Lower lobe of right lung (tissue), 2 donors: Measurements from ENCODE around the gene S100G. TPM values are rescaled to one million over a fixed set of nuclear protein-coding genes. Genes with fewer than 3 reads are reported as not detected.
"Not testable (repeated sequence)": the region's sequence is repeated elsewhere in the genome, so short reads cannot be mapped to it uniquely, and the experiment has no call there.

Experiments used
- ATAC-seq, 2 donors: fragments of 200-7000 bp; cut with Tn5 transposase; one replicate each; pipeline ENCODE4 v1.9.1; 2020 to 2022; ENCODE audit warnings: mild to moderate bottlenecking in 2 of 2, moderate library complexity in 2 of 2
- DNase-seq: peaks from one replicate; pipeline ENCODE4 v3.0.0-alpha.2; 2020
- H3K27ac ChIP-seq: fragments of 200-600 bp; one replicate; pipeline ENCODE4 v1.8.0; 2022
- H3K27me3 ChIP-seq: fragments of 200-600 bp; one replicate; pipeline ENCODE4 v1.8.0; 2022; ENCODE audit warnings: low read depth
- H3K36me3 ChIP-seq: fragments of 200-600 bp; one replicate; pipeline ENCODE4 v1.8.0; 2022; ENCODE audit warnings: mild to moderate bottlenecking
- H3K4me1 ChIP-seq: fragments of 200-600 bp; one replicate; pipeline ENCODE4 v1.8.0; 2022
- H3K4me3 ChIP-seq: fragments of 200-600 bp; one replicate; pipeline ENCODE4 v1.8.0; 2022; ENCODE audit warnings: mild to moderate bottlenecking
- H3K9me3 ChIP-seq: fragments of 200-600 bp; one replicate; pipeline ENCODE4 v1.8.0; 2022
- intact Hi-C: fragments of 100-400 bp; cut with DNase I; formaldehyde crosslinking; loops from one replicate; pipeline ENCODE4 v1.11.0; 2022
- long read RNA-seq: library from polyadenylated mRNA; unstranded; transcript quantifications from one replicate; pipeline ENCODE4 v2.0.0, GENCODE V29; 2021
- total RNA-seq: library from RNA; stranded (reverse); fragmentation: NEBNext Ultra II Directional; extraction: Animal tissue kit (Norgen Biotek cat#: 25700); gene quantifications from one replicate; pipeline ENCODE4 v1.2.1, GENCODE V29; 2021
- TF ChIP-seq, protein P1 (sequence below): fragments of 200-600 bp; IDR thresholded peaks from one replicate; pipeline ENCODE4 v1.8.0; 2022; ENCODE audit warnings: antibody characterized with exemption, mild to moderate bottlenecking
- donor health status: DM: no; HTN: yes; CAD: no; lungs with severe emphysema.

Gene S100G, protein sequence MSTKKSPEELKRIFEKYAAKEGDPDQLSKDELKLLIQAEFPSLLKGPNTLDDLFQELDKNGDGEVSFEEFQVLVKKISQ
- not detected for total RNA-seq
- long read RNA-seq, partial matches to known transcripts, result 0 of 1 reads
- long read RNA-seq, other reads (novel, unspliced or antisense), result 1 of 1 reads

DNA sequence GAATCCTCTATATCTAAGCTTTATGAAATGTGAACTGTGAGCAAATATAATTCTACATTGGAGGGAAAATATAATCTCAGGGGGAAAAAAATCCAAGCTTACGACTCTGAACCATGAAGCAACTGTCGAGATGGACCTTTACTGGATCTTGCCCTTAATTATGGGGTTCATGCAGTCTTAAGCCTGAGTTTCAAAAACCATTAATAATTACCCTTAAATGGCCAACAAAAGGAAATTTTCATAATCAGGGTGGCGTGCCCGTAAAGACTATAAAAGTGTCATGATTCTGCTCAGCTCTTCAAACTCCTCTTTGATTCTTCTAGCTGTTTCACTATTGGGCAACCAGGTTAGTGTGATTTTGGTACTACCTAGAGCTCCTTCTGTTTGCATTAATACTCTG, at the start of gene S100G:
TSS of gene S100G (plus strand) at position 301 of the 400 bp plus-strand sequence. CDS start 849 bp downstream, outside the sequence.
- Histone ChIP-seq H3K9me3 (no peaks in the 10 kb centered on the region), H3K4me3 (no peak within 1 kb of the TSS), H3K36me3 (no peaks in the 10 kb centered on the region), H3K4me1 (no peaks in the 10 kb centered on the region), H3K27me3 (no peaks in the 10 kb centered on the region), H3K27ac (no peak within 1 kb of the TSS)
- DNase-seq (no peak), ATAC-seq (no peak)
- TF ChIP-seq, protein P1, sequence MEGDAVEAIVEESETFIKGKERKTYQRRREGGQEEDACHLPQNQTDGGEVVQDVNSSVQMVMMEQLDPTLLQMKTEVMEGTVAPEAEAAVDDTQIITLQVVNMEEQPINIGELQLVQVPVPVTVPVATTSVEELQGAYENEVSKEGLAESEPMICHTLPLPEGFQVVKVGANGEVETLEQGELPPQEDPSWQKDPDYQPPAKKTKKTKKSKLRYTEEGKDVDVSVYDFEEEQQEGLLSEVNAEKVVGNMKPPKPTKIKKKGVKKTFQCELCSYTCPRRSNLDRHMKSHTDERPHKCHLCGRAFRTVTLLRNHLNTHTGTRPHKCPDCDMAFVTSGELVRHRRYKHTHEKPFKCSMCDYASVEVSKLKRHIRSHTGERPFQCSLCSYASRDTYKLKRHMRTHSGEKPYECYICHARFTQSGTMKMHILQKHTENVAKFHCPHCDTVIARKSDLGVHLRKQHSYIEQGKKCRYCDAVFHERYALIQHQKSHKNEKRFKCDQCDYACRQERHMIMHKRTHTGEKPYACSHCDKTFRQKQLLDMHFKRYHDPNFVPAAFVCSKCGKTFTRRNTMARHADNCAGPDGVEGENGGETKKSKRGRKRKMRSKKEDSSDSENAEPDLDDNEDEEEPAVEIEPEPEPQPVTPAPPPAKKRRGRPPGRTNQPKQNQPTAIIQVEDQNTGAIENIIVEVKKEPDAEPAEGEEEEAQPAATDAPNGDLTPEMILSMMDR, result no peak
- intact Hi-C loops, result no loop called here

DNA sequence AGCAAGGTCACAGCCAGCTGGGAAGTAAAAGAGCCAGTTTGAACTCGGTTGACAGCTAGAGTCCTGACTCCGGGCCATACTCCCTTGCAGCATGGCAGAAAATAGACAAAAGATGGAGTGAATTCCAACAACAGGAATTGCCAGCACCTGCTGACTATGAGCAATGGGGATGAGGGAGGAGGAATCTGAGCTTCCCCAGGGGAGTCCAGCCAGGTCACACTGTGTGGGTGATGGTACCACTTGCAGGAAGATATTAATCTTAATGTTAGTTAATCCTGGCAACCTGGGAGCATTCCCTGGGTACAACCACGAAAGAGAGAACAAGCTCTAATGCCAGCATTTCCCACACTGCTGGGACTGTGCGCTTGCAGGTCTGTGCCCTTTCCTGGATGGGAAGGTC, 48.1 kb upstream of the S100G start:
- Histone ChIP-seq H3K4me3 (no peak overlapping the region), H3K27ac (no peak overlapping the region), H3K27me3 (no peaks in the 10 kb centered on the region), H3K36me3 (no peaks in the 10 kb centered on the region), H3K4me1 (no peaks in the 10 kb centered on the region), H3K9me3 (no peaks in the 10 kb centered on the region)
- intact Hi-C loops, result no loop called here
- ATAC-seq (no peak), DNase-seq (no peak)
- TF ChIP-seq, protein P1, result no peak

DNA sequence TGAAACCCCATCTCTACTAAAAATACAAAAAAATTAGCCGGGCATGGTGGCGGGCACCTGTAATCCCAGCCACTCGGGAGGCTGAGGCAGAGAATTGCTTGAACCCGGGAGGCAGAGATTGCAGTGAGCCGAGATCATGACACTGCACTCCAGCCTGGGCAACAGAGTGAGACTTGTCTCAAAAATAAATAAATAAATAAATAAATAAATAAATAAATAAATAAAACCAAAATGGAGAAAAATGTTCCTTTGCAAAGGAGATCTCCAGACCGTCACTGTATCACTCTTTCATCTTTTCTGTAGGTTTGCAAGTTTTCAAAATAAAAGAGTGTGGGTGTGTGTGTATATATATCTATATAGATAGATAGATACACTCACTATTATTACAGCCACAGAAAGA, 46.7 kb upstream of the S100G start:
- ATAC-seq, intact Hi-C loops, H3K9me3 ChIP-seq: not testable (repeated sequence)

DNA sequence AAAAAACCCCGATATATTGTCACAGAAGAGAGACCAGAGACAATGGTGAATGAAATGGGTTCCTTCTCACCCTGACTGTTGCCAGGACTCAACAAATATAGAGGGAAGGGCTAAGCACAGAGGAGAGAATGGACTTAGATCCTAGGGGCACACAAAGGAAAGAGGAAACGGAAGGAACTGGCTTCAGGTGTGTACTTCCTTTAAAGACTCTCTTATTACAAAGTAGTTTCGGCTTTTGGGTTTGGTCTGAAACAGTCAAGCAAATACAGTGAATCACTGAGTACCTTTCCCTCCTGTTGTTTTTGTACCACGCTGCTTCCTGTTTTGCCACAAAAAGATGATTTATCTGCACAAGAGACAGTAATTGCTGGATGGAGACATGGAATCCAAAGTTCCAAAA, 46.1 kb upstream of the S100G start:
- ATAC-seq (no peak), DNase-seq (no peak)
- no peaks in the 10 kb centered on the region for H3K4me1 ChIP-seq
- H3K27ac ChIP-seq, result no peak overlapping the region
- H3K36me3 ChIP-seq, result no peaks in the 10 kb centered on the region
- intact Hi-C loops, result no loop called here
- TF ChIP-seq, protein P1, result no peak
- no peaks in the 10 kb centered on the region for H3K9me3 ChIP-seq
- H3K4me3 ChIP-seq, result no peak overlapping the region
- H3K27me3 ChIP-seq, result no peaks in the 10 kb centered on the region

More for the DNA sequence above, 46.7 kb upstream of the S100G start:
- H3K27me3 ChIP-seq, H3K27ac ChIP-seq, H3K4me1 ChIP-seq, DNase-seq, H3K4me3 ChIP-seq, H3K36me3 ChIP-seq: not testable (repeated sequence)

DNA sequence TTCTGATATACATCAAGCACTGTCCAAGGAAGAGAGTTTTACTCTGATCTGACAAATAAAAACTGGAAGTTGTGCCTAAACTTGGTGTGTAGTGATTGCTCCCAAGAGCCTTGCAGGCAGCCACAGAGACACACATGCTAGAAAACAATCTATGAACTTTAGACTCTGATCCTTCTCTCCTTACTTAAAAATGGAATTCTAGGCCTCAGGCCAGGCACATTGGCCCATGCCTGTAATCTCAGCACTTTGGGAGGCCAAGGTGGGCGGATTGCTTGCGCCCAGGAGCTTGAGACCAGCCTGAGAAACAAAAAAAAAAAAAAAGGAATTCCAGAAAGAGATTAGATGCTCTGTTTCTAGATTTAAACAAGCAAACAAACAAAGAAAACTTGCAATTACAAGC, 45.6 kb upstream of the S100G start:
- no peak for ATAC-seq
- Histone ChIP-seq H3K4me1 (no peaks in the 10 kb centered on the region), H3K9me3 (no peaks in the 10 kb centered on the region), H3K27me3 (no peaks in the 10 kb centered on the region), H3K36me3 (no peaks in the 10 kb centered on the region), H3K27ac (no peak overlapping the region), H3K4me3 (no peak overlapping the region)
- DNase-seq, result no peak
- TF ChIP-seq, protein P1, result no peak
- intact Hi-C loops, result no loop called here

DNA sequence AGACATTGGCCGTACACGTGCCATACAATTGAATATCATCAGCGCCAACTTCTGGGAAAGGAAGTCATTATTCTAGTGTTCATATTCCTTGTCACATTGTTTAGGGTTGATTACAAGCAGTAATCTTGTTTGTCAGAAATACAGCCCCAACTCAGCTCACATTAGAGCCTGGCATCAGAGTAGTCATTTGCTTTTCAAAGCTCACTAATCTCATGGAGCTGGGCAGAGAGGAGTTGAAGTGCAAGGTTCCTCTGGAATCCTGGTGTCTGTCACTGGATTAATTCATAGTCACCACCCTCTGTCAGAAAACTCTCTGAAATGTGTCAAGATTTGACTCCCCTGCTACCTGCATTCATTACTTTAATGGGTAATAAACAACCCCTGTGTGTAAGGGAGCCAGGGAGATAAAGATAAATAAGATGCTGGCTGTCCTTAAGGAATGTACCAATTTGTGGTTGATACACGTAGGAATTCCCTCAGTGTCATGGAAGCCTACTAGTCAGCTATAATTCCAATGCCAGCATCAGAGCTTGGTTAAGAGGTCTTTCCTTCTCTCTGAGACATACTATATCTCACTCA, 43.7 kb upstream of the S100G start:
- H3K27ac ChIP-seq, result no peak overlapping the region
- no peaks in the 10 kb centered on the region for H3K36me3 ChIP-seq
- DNase-seq, result no peak
- ATAC-seq, result no peak
- TF ChIP-seq, protein P1, result no peak
- no peak overlapping the region for H3K4me3 ChIP-seq
- no peaks in the 10 kb centered on the region for H3K9me3 ChIP-seq
- H3K27me3 ChIP-seq, result no peaks in the 10 kb centered on the region
- intact Hi-C loops, result no loop called here
- H3K4me1 ChIP-seq, result no peaks in the 10 kb centered on the region
